ENCODE measurements around the gene TERT. TPM values are rescaled to one million over a fixed set of nuclear protein-coding genes. Genes with fewer than 3 reads are reported as not detected.

TERT gene
- total RNA-seq, 2 experiments from 2014 or later: 0.55 to 0.84 TPM

- Mint-ChIP-seq H3K9me3 (peaks cover 6% of the 10 kb centered on the region), H3K4me1 (ENCODE audit: low read depth) (peaks cover 74% of the 10 kb centered on the region), H3K27me3 (no peaks in the 10 kb centered on the region), H3K4me3 (peak overlapping the region; percentile 56), H3K27ac (peak overlapping the region; percentile 95), H3K36me3 (ENCODE audit: low read depth) (peaks cover 9% of the 10 kb centered on the region)
- H3K9me3 ChIP-seq (ENCODE audit: control insufficient read depth in 1 of 2, insufficient read depth in 1 of 2, low read length in 2 of 2): peaks cover 4 to 13% of the 10 kb centered on the region in 2 experiments
- H3K27ac ChIP-seq (ENCODE audit: low read depth in 1 of 2, low read length in 2 of 2): no peak overlapping the region
- H3K4me1 ChIP-seq (ENCODE audit: insufficient read depth, low read length): peaks cover 52% of the 10 kb centered on the region
- intact Hi-C loops (cut with DNase I, micrococcal nuclease): loop anchor here (2.0 to 10.0 kb wide), 2 partner anchors 13 to 57 kb away; no protein-coding TSS in a partner anchor
- no peak overlapping the region for H3K4me3 ChIP-seq (ENCODE audit: low read length)
- TF ChIP-seq, protein P1, sequence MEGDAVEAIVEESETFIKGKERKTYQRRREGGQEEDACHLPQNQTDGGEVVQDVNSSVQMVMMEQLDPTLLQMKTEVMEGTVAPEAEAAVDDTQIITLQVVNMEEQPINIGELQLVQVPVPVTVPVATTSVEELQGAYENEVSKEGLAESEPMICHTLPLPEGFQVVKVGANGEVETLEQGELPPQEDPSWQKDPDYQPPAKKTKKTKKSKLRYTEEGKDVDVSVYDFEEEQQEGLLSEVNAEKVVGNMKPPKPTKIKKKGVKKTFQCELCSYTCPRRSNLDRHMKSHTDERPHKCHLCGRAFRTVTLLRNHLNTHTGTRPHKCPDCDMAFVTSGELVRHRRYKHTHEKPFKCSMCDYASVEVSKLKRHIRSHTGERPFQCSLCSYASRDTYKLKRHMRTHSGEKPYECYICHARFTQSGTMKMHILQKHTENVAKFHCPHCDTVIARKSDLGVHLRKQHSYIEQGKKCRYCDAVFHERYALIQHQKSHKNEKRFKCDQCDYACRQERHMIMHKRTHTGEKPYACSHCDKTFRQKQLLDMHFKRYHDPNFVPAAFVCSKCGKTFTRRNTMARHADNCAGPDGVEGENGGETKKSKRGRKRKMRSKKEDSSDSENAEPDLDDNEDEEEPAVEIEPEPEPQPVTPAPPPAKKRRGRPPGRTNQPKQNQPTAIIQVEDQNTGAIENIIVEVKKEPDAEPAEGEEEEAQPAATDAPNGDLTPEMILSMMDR (IDR thresholded peaks at IDR 0.05): no peak
- no peaks in the 10 kb centered on the region for H3K36me3 ChIP-seq (ENCODE audit: insufficient read depth, low read length)
- ChIA-PET CTCF (no interaction called here), POLR2A (interaction anchor here (1.0 kb wide), 1 partner anchor 11 kb away, joined by 3 read pairs; no protein-coding TSS in a partner anchor)
- DNase-seq (peak in 2 of 14 experiments; percentile 17 to 28), ATAC-seq (ENCODE audit: poor library complexity) (no peak)
- no peaks in the 10 kb centered on the region for H3K27me3 ChIP-seq (ENCODE audit: control insufficient read depth in 1 of 2, insufficient read depth in 2 of 2, low read length in 2 of 2)
Measured at GRCh38 chr5:1311439-1312055, 16.7 kb upstream of the TERT start.

- H3K9me3 Mint-ChIP-seq: peaks cover 6% of the 10 kb centered on the region
- H3K4me1 Mint-ChIP-seq (ENCODE audit: low read depth): peaks cover 60% of the 10 kb centered on the region
- Histone ChIP-seq H3K9me3 (ENCODE audit: control insufficient read depth in 1 of 2, insufficient read depth in 1 of 2, low read length in 2 of 2) (peaks cover 4 to 13% of the 10 kb centered on the region in 2 experiments), H3K36me3 (ENCODE audit: insufficient read depth, low read length) (no peaks in the 10 kb centered on the region), H3K27ac (ENCODE audit: low read depth in 1 of 2, low read length in 2 of 2) (no peak overlapping the region), H3K27me3 (ENCODE audit: control insufficient read depth in 1 of 2, insufficient read depth in 2 of 2, low read length in 2 of 2) (no peaks in the 10 kb centered on the region), H3K4me1 (ENCODE audit: insufficient read depth, low read length) (peaks cover 38% of the 10 kb centered on the region), H3K4me3 (ENCODE audit: low read length) (no peak overlapping the region)
- TF ChIP-seq, protein P1 (IDR thresholded peaks at IDR 0.05): no peak
- ChIA-PET POLR2A (no interaction called here), CTCF (interaction anchor here (1.6 kb wide), 1 partner anchor 34 kb away, joined by 3 read pairs; the partner anchor contains the start of gene CLPTM1L)
- H3K4me3 Mint-ChIP-seq: no peak overlapping the region
- H3K27ac Mint-ChIP-seq: no peak overlapping the region
- no peak for ATAC-seq (ENCODE audit: poor library complexity)
- intact Hi-C loops (cut with DNase I, micrococcal nuclease): loop anchor here in 1 of 2 experiments (10.0 kb wide), 1 partner anchor 55 kb away; no protein-coding TSS in a partner anchor
- DNase-seq: peak in 1 of 14 experiments; percentile 8
- no peaks in the 10 kb centered on the region for H3K27me3 Mint-ChIP-seq
- no peaks in the 10 kb centered on the region for H3K36me3 Mint-ChIP-seq (ENCODE audit: low read depth)
Measured at GRCh38 chr5:1310118-1310517, 15.2 kb upstream of the TERT start.

DNA sequence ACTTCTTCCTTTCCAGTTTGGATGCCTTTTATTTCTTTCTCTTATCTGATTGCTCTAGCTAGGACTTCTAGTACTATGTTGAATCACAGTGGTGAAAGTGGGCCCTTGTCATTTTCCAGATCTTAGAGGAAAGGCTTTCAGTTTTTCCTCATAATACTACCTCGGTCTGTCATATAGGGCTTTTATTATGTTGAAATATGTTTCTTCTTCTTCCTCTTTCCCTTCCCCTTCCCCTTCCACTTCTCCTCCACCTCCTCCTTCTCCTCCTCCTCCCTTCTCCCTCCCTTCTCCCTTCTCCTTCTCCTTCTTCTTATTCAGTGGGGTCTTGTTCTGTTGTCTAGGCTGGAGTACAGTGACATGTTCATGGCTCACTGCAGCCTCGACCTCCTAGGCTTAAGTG, 9.2 kb upstream of the TERT start:
- POLR2A ChIA-PET: interaction anchor here (0.7 to 1.1 kb wide), 2 partner anchors 12 to 136 kb away, joined by 3 read pairs; no protein-coding TSS in a partner anchor
- Mint-ChIP-seq H3K36me3 (ENCODE audit: low read depth) (no peaks in the 10 kb centered on the region), H3K9me3 (no peaks in the 10 kb centered on the region), H3K4me1 (ENCODE audit: low read depth) (peaks cover 9% of the 10 kb centered on the region), H3K4me3 (no peak overlapping the region), H3K27ac (peak overlapping the region; percentile 21), H3K27me3 (no peaks in the 10 kb centered on the region)
- intact Hi-C loops (cut with DNase I, micrococcal nuclease): no loop called here
- H3K27ac ChIP-seq (ENCODE audit: low read depth in 1 of 2, low read length in 2 of 2): no peak overlapping the region
- H3K9me3 ChIP-seq (ENCODE audit: control insufficient read depth in 1 of 2, insufficient read depth in 1 of 2, low read length in 2 of 2): no peaks in the 10 kb centered on the region
- no peaks in the 10 kb centered on the region for H3K4me1 ChIP-seq (ENCODE audit: insufficient read depth, low read length)
- CTCF ChIA-PET: no interaction called here
- TF ChIP-seq, protein P1 (IDR thresholded peaks at IDR 0.05): no peak
- ATAC-seq (ENCODE audit: poor library complexity) (no peak), DNase-seq (no peak)
- no peaks in the 10 kb centered on the region for H3K36me3 ChIP-seq (ENCODE audit: insufficient read depth, low read length)
- no peaks in the 10 kb centered on the region for H3K27me3 ChIP-seq (ENCODE audit: control insufficient read depth in 1 of 2, insufficient read depth in 2 of 2, low read length in 2 of 2)
- H3K4me3 ChIP-seq (ENCODE audit: low read length): no peak overlapping the region

All from CD4-positive, alpha-beta T cell (primary cell).